HCT116 (cell line): Measurements from ENCODE around the gene CCM2L.

Experiments
- EZH2 ChIP-seq: fragments of 200-600 bp; sonication (generic); IDR thresholded peaks from 2 replicates; pipeline ENCODE4 v1.6.1; 2017; ENCODE audit warnings: antibody characterized with exemption, mixed run types
- POLR2A ChIP-seq: IDR thresholded peaks from 2 replicates; pipeline ENCODE4 v1.7.0; 2011; ENCODE audit warnings: borderline replicate concordance; ENCODE audit not compliant: insufficient read depth, insufficient read length; ENCODE audit errors: extremely low read depth
- TF ChIP-seq, protein P1 (sequence below): IDR thresholded peaks from 2 replicates; pipeline ENCODE4 v1.6.1; 2012

DNA sequence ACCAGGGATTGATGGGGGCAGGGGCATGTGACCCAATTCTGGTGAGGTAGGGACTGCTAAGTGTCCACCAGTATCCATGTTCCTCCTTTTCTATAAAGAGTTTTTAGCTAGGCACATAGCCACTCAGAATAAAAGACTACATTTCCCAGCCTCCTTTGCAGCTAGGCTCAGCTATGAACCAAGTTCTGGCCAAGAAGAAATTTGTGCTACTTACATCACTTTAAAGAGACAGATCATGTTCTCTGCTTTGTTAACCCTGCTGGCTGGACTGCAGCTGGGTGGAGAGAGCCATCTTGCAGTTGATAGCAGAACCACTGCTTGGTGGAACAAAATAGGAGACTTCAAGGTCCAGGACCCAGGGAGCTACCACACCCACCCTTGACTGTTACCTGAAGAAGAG is 5.3 kb upstream of the CCM2L start:
- TF ChIP-seq, protein P1, sequence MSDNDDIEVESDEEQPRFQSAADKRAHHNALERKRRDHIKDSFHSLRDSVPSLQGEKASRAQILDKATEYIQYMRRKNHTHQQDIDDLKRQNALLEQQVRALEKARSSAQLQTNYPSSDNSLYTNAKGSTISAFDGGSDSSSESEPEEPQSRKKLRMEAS, result no peak
- TF ChIP-seq EZH2 (no peak), POLR2A (no peak)
